ENCODE measurements around the gene WDFY4. TPM values are rescaled to one million over a fixed set of nuclear protein-coding genes. Genes with fewer than 3 reads are reported as not detected.

The WDFY4 gene
- total and polyA plus RNA-seq, 2 experiments from 2014 or later = 0.14 TPM; not detected in 1

GRCh38 chr10:48926764-48927540 is 242.3 kb downstream of the WDFY4 start:
- no peaks in the 10 kb centered on the region for H3K36me3 ChIP-seq (ENCODE audit: insufficient read depth)
- H3K36me3 Mint-ChIP-seq (ENCODE audit: low read depth) = no peaks in the 10 kb centered on the region; the same call in 2 of the 3 replicates
- H3K27ac ChIP-seq (ENCODE audit: low read depth) = no peak overlapping the region
- H3K27me3 ChIP-seq (ENCODE audit: insufficient read depth) = no peaks in the 10 kb centered on the region
- H3K4me3 Mint-ChIP-seq = no peak overlapping the region
- no peaks in the 10 kb centered on the region for H3K79me2 ChIP-seq (replicated peaks; ENCODE audit: insufficient read depth)
- ATAC-seq (no peak), DNase-seq (ENCODE audit: low spot score) (no peak)
- H2AFZ ChIP-seq = no peak overlapping the region
- 0 out of 2 replicates have a peak, but pooled peaks cover 6% of the 10 kb centered on the region for H3K4me1 ChIP-seq (ENCODE audit: insufficient read depth)
- H4K20me1 ChIP-seq (replicated peaks; ENCODE audit: insufficient read depth) = no peaks in the 10 kb centered on the region
- H3K4me1 Mint-ChIP-seq = peaks cover 15% of the 10 kb centered on the region
- peaks cover 4% of the 10 kb centered on the region for H3K27me3 Mint-ChIP-seq (ENCODE audit: insufficient read depth, low read depth, poor library complexity)
- no peaks in the 10 kb centered on the region; the same call in 2 of the 3 replicates for H3K9me3 Mint-ChIP-seq
- H3K27ac Mint-ChIP-seq = no peak overlapping the region
- H3K4me3 ChIP-seq = no peak overlapping the region
- H3F3A ChIP-seq (replicated peaks; ENCODE audit: low read depth) = no peaks in the 10 kb centered on the region
- TF ChIP-seq, protein P1, sequence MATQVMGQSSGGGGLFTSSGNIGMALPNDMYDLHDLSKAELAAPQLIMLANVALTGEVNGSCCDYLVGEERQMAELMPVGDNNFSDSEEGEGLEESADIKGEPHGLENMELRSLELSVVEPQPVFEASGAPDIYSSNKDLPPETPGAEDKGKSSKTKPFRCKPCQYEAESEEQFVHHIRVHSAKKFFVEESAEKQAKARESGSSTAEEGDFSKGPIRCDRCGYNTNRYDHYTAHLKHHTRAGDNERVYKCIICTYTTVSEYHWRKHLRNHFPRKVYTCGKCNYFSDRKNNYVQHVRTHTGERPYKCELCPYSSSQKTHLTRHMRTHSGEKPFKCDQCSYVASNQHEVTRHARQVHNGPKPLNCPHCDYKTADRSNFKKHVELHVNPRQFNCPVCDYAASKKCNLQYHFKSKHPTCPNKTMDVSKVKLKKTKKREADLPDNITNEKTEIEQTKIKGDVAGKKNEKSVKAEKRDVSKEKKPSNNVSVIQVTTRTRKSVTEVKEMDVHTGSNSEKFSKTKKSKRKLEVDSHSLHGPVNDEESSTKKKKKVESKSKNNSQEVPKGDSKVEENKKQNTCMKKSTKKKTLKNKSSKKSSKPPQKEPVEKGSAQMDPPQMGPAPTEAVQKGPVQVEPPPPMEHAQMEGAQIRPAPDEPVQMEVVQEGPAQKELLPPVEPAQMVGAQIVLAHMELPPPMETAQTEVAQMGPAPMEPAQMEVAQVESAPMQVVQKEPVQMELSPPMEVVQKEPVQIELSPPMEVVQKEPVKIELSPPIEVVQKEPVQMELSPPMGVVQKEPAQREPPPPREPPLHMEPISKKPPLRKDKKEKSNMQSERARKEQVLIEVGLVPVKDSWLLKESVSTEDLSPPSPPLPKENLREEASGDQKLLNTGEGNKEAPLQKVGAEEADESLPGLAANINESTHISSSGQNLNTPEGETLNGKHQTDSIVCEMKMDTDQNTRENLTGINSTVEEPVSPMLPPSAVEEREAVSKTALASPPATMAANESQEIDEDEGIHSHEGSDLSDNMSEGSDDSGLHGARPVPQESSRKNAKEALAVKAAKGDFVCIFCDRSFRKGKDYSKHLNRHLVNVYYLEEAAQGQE (IDR thresholded peaks at IDR 0.05; ENCODE audit: unreplicated experiment) = no peak
- TF ChIP-seq ZNF462 (CRISPR knock-in tag; IDR thresholded peaks at IDR 0.05) = no peak
- TF ChIP-seq, protein P2, sequence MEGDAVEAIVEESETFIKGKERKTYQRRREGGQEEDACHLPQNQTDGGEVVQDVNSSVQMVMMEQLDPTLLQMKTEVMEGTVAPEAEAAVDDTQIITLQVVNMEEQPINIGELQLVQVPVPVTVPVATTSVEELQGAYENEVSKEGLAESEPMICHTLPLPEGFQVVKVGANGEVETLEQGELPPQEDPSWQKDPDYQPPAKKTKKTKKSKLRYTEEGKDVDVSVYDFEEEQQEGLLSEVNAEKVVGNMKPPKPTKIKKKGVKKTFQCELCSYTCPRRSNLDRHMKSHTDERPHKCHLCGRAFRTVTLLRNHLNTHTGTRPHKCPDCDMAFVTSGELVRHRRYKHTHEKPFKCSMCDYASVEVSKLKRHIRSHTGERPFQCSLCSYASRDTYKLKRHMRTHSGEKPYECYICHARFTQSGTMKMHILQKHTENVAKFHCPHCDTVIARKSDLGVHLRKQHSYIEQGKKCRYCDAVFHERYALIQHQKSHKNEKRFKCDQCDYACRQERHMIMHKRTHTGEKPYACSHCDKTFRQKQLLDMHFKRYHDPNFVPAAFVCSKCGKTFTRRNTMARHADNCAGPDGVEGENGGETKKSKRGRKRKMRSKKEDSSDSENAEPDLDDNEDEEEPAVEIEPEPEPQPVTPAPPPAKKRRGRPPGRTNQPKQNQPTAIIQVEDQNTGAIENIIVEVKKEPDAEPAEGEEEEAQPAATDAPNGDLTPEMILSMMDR (conservative IDR thresholded peaks at IDR 0.05; ENCODE audit: low read depth in 2 of 2) = no peak
- TF ChIP-seq POLR2AphosphoS5 (IDR thresholded peaks at IDR 0.05; ENCODE audit: low read depth) = no peak
- TF ChIP-seq ETS1 (IDR thresholded peaks at IDR 0.05) = no peak
- no peak for TF ChIP-seq ZNF331 (CRISPR knock-in tag; IDR thresholded peaks at IDR 0.05; ENCODE audit: low read depth)
- TF ChIP-seq CREB1 (CRISPR knock-in tag; IDR thresholded peaks at IDR 0.05; ENCODE audit: low read depth) = no peak
- no peak for TF ChIP-seq EZH2phosphoT487 (IDR thresholded peaks at IDR 0.05; ENCODE audit: unreplicated experiment)
- no peak for TF ChIP-seq ZNF114 (CRISPR knock-in tag; IDR thresholded peaks at IDR 0.05)
- TF ChIP-seq NANOG (IDR thresholded peaks at IDR 0.05; ENCODE audit: borderline replicate concordance) = no peak
- TF ChIP-seq STAT1 (IDR thresholded peaks at IDR 0.05; ENCODE audit: unreplicated experiment) = no peak
- no peaks in the 10 kb centered on the region for H3K9me2 ChIP-seq (ENCODE audit: insufficient read depth)
- no peak overlapping the region for H3K4me2 ChIP-seq
